NCI-H2081 (cell line): ENCODE data around the gene HEMGN.
"Not testable (repeated sequence)": the region's sequence is repeated elsewhere in the genome, so short reads cannot be mapped to it uniquely, and the experiment has no call there.

ENCODE experiments used
- DNase-seq, 2 experiments: peaks; one replicate each; lab custom pipeline; 2025; lab: John Stamatoyannopoulos, UW

Gene HEMGN, protein sequence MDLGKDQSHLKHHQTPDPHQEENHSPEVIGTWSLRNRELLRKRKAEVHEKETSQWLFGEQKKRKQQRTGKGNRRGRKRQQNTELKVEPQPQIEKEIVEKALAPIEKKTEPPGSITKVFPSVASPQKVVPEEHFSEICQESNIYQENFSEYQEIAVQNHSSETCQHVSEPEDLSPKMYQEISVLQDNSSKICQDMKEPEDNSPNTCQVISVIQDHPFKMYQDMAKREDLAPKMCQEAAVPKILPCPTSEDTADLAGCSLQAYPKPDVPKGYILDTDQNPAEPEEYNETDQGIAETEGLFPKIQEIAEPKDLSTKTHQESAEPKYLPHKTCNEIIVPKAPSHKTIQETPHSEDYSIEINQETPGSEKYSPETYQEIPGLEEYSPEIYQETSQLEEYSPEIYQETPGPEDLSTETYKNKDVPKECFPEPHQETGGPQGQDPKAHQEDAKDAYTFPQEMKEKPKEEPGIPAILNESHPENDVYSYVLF

DNA sequence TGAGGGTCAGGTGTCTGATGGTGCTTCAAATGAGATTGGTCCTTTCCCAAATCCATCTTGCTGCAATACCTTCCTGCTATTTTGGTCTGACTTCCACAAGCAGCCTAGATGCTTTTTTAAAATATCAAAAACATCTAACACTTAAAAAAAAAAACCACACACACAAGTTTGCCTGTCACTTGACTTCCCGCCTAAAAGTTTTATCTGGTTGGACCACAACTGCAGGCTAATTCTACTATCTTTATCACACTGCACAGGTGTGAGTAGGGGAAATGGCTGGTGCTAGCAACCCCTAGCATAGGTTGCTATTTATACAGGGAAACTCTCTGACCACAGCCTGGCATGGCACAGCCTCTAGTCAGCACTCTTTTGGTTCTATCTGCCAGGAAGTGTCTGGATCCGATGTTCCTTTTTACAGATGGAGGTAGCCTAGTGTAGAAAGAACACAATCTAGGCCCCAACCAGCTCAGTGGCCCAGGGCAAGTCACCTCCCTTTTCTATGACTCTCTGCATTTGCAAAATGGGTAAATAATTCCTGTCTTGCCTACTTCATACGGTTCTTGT lies at the start of gene HEMGN:
HEMGN (minus strand) TSS at position 92 of the 564 bp plus-strand sequence; CDS start at position 56, 36 bp downstream.
- DNase-seq: no peak

DNA sequence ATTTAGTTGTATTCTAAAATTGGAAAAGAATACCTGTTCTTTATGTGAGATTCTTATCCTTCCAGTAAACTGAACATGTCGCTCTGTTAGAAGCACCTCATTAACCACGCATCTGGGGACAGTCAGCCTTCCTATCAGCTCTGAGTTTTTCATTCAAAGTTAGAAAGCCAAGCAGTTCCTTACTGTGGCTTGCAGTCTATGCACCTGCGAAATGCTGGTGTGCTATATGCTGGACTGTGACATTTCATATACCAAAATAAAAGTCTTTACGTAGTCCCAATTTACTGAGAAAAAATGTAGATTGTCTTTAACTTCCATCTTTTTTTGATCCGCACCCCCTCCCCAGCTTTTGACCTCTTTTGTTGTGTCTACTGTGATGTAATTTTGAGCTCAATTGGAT lies 49.5 kb upstream of the HEMGN start:
- DNase-seq: no peak

DNA sequence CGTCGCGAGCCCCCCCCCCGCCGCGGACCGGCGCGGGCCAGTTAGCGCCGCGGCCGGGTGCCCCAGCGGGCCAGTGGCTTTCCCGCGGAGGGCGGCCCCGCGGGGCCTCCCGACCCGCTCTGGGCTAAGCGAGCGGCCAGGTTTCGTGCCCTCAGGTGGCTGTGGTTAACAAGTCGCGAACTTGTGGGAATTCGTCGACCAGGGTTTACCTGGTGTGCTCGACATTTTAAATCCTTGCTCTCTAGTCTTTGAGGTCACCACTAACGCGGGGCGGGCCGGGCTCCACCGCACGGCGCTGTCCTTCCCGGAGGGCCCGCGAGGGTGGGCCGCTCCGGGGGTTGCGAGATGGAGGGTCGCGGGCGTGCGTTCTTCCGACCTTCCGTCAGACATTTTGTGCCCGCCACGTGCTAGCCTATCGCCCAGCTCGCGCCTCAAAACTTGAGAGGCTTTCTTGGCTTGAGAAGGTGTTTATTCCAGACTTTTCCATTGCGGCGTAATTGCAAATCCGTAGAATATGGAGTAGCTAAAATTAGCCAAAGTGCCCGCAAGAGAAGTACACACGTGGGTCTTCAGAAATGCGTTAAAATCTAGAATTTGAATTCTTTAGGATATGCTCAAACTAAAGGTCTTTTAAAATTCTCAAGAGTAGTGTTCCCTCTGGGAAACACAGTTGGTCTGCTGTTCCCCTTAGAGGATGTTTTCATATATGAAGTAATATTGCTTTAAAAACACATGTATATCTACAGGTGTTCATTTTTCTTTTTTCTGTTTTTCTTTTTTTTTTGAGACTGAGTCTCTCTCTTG lies 47.3 kb upstream of the HEMGN start:
- peak in 1 of 2 experiments; percentile 37 for DNase-seq

DNA sequence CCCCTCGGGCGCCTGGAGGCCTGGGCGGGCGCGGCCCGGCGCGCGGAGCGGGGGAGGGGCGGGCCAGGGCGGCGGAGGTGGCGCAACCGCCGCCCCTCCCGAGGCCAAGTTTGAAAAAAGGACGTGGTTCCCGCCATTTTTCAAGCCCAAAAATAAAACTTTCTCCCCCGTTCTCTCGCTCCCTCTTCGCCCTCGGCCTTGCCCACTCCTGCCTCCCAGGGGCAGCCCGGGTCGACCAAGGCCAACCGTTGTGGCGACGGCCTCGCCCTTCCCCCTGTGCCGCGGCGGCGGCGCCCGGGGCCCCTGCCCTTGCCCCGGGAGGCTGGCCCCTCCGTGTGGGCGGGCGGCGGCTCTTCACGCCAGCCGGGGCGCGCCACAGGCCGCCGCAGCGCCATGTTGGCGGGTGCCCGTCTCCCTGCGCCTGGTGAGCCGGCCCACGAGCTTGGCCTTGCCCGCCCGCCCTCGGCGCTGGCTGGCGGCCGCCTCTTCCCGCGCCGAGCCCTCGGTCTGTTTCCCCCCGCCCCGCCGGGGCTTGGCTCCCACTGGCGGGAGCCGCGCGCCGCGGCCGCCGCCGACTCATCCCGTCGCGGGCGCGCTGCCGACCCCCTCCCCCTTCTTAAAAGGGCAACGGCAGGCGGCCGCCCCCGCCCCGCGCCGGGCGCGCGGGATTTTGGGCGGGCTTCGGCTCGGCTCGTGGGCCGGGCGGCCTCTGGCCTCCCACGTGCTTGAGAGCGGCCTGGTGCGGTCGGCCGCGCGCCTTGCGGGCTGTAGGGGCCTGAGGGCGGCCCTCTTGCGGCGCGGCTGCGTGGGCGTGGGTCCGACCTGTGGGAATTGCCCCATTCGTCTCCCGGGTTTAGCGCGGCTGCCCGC lies 46.5 kb upstream of the HEMGN start:
- DNase-seq: peak; percentile 53 to 78

DNA sequence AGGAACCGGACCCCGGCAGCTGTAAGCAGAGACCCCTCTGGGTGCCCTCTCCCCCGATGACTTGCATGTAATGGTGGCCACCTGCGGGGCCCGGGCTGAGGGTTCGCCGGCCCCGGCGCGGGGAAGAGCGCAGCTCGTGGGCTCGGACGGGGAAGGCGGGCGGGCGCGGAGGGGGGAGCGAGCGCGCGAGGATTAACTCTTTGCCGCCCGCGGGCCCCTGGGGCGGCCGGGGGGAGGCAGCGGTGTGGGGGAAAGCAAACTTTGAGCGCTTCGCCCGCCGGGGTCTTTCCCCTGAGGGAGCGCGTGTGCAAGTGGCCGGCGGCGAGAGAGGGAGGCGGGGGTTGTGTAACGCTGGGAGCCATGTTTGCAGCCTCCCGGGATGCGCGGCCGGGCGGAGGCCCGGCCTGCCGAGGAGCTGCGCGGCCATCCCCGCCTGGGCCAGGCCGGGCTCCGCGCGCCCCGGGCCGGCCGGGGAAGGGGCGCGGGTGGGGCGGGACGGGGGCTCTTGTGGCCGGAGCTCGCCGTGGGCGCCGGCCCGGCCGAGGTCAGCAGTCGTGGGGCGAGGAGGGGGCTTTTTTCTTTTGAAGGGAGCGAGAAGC lies 45.7 kb upstream of the HEMGN start:
- DNase-seq: peak; percentile 34 to 41

DNA sequence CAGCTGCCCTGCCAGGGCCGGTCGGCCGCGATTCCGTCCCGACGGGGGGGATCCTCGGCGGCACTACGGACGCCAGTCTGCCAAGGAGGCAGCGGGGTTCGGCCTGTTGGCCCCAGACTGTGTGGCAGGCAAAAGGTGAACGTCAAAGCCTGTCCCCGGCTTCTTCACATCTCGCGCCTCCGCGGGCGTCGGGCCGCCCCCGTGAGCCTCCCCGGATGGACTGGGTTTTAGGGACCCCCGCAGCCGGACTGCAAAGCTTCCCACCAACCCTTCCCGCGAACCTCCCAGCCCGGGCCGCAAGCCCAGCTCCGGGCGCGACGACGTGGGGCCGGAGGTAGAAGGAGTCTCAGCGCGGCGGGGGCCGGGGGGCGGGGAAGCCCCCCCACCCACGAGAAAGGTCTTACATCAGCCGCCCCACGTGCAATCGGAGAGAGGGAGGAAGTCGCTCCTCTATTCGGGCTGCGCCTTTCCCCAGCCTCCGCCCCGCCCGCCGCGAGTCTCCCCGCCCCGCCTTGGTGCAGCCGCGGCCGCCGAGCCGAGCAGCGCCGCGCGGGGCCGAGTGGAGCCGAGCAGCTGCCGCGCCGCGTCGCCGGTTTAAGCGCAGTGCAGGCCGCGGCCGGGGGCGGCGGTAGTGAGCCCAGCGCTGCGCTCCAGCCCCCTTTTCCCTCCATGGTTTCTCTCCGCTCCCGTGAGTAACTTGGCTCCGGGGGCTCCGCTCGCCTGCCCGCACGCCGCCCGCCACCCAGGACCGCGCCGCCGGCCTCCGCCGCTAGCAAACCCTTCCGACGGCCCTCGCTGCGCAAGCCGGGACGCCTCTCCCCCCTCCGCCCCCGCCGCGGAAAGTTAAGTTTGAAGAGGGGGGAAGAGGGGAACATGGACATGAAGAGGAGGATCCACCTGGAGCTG lies 45.0 kb upstream of the HEMGN start, which contains the start of gene ANP32B:
ANP32B (plus strand) TSS at position 659 of the 906 bp plus-strand sequence; CDS start at position 874, 215 bp downstream.
- peak; percentile 90 to 91 for DNase-seq

DNA sequence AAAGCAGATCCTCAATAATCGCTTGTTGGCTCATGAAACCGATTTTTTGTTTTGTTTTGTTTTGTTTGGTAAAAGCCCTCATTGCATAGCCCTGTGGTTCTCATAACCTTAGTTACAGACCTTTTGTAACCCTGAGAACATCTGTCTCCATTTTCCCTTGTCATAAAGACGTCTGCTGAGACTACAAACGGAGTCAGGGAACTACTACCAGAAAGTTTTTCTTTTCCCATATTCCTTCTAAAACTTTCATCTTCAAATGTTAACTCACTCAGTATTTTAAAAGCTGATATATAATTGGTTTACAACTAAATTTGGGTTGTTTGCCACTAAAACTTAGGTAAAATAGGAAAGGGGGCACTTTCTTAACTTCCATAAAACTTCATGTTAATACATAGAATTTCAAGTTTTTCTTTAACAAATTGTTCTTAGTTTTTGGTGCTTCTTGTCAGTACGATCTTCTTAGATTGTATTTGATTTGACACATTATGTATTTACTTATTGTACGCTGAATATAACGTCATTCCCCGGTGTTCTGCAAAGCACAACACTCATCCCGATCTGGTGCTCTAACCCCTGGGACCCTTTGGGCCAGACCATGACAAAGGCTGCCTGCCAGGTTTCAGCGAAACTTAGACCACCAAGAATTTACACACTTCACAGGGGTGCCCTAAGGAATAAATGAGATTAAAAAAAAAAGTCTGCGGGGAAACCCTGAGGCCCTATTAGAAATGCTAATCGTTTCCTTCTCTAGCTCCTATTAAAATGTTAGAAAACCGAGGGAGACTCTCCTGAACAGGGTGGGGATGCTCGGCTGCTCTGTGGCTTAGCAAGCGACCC lies 44.1 kb upstream of the HEMGN start:
- DNase-seq: no peak

DNA sequence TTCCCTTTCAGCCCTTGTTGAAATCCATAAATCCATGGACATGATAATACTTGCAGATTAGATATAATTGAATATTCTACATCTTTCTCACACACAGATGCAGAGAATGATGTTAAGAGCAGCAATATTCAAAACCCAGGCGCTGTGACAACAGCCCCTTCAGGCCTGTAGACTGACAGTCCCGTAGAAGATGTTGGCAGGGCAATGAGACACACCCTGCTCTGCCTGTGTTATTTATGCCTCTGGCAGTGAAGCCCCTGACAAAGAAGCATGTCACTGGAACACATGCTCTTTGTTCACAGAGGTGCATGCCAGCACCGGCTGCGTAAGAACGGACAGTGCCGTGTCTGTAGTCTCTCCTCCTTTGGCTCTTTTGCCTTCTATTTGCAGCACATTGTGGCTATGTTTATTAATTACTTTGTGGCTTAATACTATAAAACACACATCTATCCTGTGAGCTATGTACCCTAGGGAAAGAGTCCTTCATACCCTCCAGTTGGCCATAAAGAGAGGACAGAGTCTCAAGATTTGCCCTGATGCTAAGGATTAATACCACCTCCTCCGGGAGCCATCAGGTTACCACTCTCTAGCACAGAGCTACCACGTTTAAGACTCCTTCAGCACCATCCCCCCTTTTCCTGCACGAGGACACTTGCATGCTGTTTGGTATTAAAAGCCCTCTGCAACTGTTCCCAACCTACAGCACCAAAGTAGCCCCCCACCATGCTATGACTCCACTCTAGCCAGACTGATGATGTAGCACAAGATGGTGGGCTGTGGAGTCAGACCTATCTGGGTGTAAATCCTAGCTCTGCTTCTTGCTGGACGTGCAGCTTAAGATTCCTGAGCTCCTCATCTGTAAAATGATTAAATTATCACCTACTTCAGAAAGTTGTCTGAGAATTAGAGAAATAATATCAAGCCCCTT lies 43.2 kb upstream of the HEMGN start:
- DNase-seq: no peak

DNA sequence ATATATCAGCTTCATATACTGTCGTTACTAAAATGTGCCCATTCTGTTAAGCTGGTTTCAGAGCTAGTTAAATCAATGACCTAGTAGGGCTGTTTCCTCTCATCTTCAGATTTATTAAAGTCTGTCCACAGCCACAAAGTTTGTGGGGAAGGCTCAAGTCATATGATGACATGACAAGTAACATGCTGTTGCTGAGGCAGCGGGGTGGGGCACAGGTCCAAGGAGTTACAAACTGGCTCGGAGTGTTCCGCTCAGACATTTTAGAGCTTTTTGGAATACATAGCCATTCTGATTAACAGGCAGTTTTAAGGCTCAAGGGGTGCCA lies 42.5 kb upstream of the HEMGN start:
- DNase-seq: no peak

DNA sequence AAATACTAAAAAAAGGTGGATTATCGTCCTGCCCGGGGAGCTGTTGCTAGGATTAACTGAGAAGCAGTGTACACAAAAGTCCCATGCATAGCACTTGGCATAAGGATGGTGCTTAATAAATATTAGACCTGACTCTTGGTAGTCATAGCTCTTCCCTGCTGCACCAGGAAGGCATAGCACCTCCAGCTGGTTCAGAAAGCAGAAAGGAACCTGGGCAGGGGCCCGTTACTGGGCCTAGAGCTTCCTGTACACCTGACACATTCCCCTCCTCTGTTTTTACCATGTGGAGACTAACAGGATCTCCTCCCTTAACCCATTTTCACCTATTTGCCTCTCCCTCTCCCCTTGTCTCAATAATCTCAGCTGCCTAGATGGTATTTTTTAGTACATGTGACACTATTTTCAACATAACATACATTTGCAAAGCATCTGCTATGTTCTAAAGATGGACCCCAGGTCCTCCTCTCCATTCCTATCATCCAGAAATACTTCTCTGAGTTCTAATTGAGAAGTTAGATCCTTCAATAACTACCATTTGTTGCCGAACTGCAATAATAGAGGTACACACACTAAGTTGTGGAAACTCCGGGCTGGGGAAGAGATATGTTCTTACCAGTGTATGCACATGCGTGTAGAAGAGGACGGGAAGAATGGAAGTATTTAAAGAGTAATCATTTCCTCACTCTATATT lies 42.0 kb upstream of the HEMGN start:
- DNase-seq: no peak

DNA sequence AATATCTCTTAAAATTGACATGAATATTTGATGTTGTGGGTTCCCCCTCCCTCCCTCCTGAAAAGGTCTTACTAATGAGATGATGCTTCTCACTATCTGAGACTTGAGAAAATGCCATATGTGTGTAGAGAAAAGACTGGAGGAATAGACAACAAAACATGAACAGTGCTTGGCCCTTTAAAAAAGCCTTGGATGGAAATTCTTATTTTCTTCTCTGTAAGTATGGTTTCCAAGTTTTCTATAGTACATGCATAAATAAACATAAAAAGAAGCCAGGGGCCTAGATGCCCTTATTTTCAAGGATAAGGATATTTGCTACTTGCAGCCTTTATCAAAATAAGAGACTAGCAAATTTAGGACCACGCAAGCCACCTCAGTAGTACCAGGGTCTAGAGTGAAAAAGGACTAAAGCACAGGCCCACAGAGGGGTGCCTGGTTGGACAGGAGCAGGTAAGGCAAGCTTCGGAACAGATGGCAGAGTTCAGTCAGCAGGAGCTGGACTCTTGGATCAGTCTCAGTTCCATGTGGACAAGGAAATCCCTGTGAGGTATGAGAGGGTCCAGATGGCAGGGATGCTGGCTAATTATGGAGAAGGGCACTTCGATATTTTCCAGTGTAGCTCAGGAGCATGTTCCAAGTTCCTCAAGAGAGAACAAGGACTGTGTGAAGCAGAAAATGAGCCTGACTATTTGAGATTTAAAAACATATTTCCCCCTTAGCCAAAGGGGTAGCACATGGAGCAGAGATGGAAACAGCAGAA lies 40.6 kb upstream of the HEMGN start:
- no peak for DNase-seq

DNA sequence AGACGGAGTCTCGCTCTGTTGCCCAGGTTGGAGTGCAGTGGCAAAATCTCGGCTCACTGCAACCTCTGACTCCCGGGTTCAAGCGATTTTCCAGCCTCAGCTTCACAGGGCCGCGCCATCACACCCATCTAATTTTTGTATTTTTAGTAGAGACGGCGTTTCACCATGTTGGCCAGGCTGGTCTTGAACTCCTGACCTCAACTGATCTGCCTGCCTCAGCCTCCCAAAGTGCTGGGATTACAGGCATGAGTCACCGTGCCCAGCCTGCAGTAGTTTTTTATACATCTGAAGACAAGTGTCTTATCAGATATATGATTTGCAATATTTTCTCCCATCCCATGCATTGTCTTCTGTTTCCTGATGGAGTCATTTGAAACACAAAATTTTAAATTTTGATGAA lies 38.7 kb upstream of the HEMGN start:
- DNase-seq: not testable (repeated sequence)

DNA sequence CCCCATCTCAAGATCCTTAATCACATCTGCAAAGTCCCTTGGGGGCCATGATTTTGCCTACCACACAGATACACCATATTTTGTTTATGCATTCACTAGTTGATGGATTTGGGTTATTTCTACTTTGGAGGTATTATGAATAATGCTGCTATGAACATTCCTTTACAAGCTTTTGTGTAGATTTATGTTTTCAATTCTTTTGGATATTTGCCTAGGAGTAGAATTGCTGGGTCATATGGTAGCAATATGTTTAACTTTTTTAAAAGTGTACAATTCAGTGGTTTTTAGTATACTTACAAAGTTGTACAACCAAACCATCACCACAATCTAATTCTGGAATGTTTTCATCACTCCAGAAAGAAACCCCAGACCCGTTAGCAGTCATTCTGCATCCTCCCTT lies 37.4 kb upstream of the HEMGN start:
- no peak for DNase-seq

DNA sequence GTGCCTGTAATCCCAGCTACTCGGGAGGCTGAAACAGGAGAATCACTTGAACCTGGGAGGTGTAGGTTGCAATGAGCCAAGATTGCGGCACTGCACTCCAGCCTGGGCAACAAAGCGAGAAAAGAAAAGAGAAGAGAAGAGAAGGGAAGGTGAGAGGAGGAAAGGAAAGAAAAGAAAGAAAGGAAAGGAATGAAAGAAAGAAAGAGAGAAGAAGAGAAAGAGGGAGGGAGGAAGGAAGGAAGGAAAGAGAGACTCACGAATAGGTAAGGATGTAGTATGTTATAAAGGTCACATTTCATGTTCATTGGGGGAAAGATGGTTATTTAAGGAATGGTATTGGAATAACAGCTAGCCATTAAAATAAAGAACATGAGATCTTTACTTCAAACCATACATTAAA lies 34.8 kb upstream of the HEMGN start:
- no peak for DNase-seq

DNA sequence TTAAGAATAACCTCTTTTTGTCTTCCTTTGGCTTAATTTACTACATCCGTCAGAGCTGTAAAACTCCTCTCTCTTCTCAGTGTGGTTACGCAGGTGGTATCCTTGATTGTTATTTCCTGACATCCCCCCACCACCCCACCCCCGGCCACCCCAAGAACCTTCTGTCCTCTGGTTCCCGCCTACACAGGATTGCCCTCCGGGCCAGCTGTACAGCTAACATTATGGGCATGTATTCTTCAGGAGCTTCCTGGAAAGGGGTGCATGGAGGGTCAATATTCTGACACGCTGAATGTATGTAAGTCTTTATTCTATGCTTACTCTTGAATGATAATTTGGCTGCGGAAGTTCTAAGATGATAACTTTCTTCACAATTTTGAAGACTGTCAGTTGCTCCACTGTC lies 32.2 kb upstream of the HEMGN start:
- no peak for DNase-seq

DNA sequence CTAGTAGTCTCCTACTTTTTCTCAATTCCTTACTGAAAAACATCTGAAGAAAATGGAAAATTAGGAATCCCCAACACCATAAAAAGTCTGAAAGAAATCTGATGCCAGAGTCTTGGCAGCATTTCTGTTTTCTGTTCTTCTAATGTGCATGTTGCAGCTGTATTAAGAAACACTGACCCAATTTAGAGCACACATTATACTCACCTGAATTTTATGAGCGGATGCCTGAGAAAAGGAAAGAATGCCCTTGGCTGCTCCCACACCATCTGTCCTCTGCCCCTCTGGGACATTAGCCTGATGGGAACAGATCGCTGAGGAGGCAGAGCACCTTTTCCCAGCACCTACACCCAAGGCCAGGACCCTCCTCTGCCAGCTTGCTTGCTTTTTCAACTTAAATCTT lies 31.0 kb upstream of the HEMGN start:
- no peak for DNase-seq

DNA sequence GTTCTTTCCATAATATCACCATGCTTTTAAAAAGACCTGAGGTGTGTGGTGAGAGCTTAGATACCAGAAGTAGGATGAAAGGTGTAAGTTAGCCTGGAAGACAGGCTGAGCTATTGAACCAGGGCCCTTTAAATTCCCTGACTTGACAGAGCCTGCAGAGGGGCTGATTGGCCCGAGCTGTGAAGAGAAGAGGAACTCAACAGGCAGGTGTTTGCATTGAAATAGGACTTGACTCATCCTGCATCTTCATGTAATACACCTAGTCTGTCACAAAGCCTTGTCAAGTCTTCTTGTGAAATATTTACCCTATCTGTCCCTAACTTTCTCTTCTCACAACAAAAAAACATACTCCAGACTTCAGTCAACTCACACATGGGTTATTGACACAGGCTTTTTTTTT lies 28.5 kb upstream of the HEMGN start:
- no peak for DNase-seq
